HEK293 (cell line): ENCODE data around the gene GTF3C1.

ENCODE experiments used
- CTCF ChIA-PET: fragments of 350-600 bp; formaldehyde crosslinking; extraction: SDS; loops from one replicate; lab custom pipeline; 2021; ENCODE audit warnings: antibody characterized with exemption; lab: Yijun Ruan, JAX
- POLR2A ChIA-PET: fragments of 300-600 bp; formaldehyde crosslinking; extraction: SDS; loops from one replicate; lab custom pipeline; 2020; ENCODE audit warnings: antibody characterized with exemption, inconsistent platforms; lab: Yijun Ruan, JAX
- H3K27ac ChIP-seq: fragments of 200-500 bp; sonication (Bioruptor generic); 2 replicates; pipeline ENCODE4 v1.5.1; 2014; ENCODE audit warnings: low read depth, low read length, control low read depth, inconsistent platforms; ENCODE audit errors: extremely low read depth
- H3K36me3 ChIP-seq, 2 experiments: fragments of 200-500 bp in 1 of 2; sonication (Bioruptor generic) in 1 of 2; 1 replicate in 1 of 2; 2 replicates in 1 of 2; pipeline ENCODE4 v1.5.1; 2014 to 2017; ENCODE audit warnings: inconsistent platforms in 2 of 2, low read length in 2 of 2; ENCODE audit not compliant: control insufficient read depth in 2 of 2, insufficient read depth in 1 of 2
- H3K4me1 ChIP-seq: fragments of 200-500 bp; sonication (Bioruptor generic); 2 replicates; pipeline ENCODE4 v1.5.1; 2014; ENCODE audit warnings: mild to moderate bottlenecking, low read length, inconsistent platforms; ENCODE audit not compliant: control insufficient read depth, insufficient read depth
- H3K4me3 ChIP-seq: 2 replicates; pipeline ENCODE4 v1.5.1; 2011; ENCODE audit warnings: low read depth, mild to moderate bottlenecking, control low read depth, low read length, moderate library complexity
- H3K9me3 ChIP-seq: fragments of 200-500 bp; sonication (Bioruptor generic); 2 replicates; pipeline ENCODE4 v1.5.1; 2014; ENCODE audit warnings: low read depth, low read length, inconsistent platforms; ENCODE audit not compliant: control insufficient read depth, insufficient read depth
- BCL11A ChIP-seq: fragments of 450-650 bp; formaldehyde crosslinking; IDR thresholded peaks from 2 replicates; pipeline ENCODE4 v1.5.1; 2016; ENCODE audit warnings: low read depth, missing biosample characterization, missing genetic modification characterization
- GLIS2 ChIP-seq: fragments of 450-650 bp; formaldehyde crosslinking; IDR thresholded peaks from 2 replicates; pipeline ENCODE4 v1.5.1; 2016; ENCODE audit warnings: missing biosample characterization, missing genetic modification characterization
- KLF16 ChIP-seq: fragments of 450-650 bp; formaldehyde crosslinking; IDR thresholded peaks from 2 replicates; pipeline ENCODE4 v1.5.1; 2017; ENCODE audit warnings: missing biosample characterization, missing genetic modification characterization
- MZF1 ChIP-seq: fragments of 450-650 bp; formaldehyde crosslinking; IDR thresholded peaks from 2 replicates; pipeline ENCODE4 v1.5.1; 2017; ENCODE audit warnings: missing biosample characterization, missing genetic modification characterization, borderline replicate concordance
- RBAK ChIP-seq: fragments of 450-650 bp; formaldehyde crosslinking; IDR thresholded peaks from 2 replicates; pipeline ENCODE4 v1.5.1; 2016; ENCODE audit warnings: missing biosample characterization, missing genetic modification characterization
- SCRT1 ChIP-seq: fragments of 450-650 bp; formaldehyde crosslinking; IDR thresholded peaks from 2 replicates; pipeline ENCODE4 v1.5.1; 2016; ENCODE audit warnings: missing biosample characterization, missing genetic modification characterization, borderline replicate concordance
- SCRT2 ChIP-seq: fragments of 450-650 bp; formaldehyde crosslinking; IDR thresholded peaks from 2 replicates; pipeline ENCODE4 v1.5.1; 2016; ENCODE audit warnings: missing biosample characterization, missing genetic modification characterization
- SP7 ChIP-seq: fragments of 450-650 bp; formaldehyde crosslinking; IDR thresholded peaks from 2 replicates; pipeline ENCODE4 v1.5.1; 2016; ENCODE audit warnings: missing biosample characterization, missing genetic modification characterization
- ZBTB17 ChIP-seq: fragments of 450-650 bp; formaldehyde crosslinking; IDR thresholded peaks from 2 replicates; pipeline ENCODE4 v1.5.1; 2016; ENCODE audit warnings: missing biosample characterization, missing genetic modification characterization
- ZBTB21 ChIP-seq: fragments of 450-650 bp; formaldehyde crosslinking; IDR thresholded peaks from 2 replicates; pipeline ENCODE4 v1.5.1; 2017; ENCODE audit warnings: missing biosample characterization, missing genetic modification characterization
- ZBTB48 ChIP-seq: fragments of 450-650 bp; formaldehyde crosslinking; IDR thresholded peaks from 2 replicates; pipeline ENCODE4 v1.5.1; 2016; ENCODE audit warnings: missing biosample characterization, missing genetic modification characterization
- ZFP3 ChIP-seq: fragments of 450-650 bp; formaldehyde crosslinking; IDR thresholded peaks from 2 replicates; pipeline ENCODE4 v1.5.1; 2016; ENCODE audit warnings: low read depth, missing biosample characterization, missing genetic modification characterization
- ZNF10 ChIP-seq: fragments of 450-650 bp; formaldehyde crosslinking; IDR thresholded peaks from 2 replicates; pipeline ENCODE4 v1.5.1; 2017; ENCODE audit warnings: missing biosample characterization, missing genetic modification characterization
- ZNF132 ChIP-seq: fragments of 450-650 bp; formaldehyde crosslinking; IDR thresholded peaks from 2 replicates; pipeline ENCODE4 v1.5.1; 2017; ENCODE audit warnings: missing biosample characterization, missing genetic modification characterization, borderline replicate concordance
- ZNF140 ChIP-seq: fragments of 450-650 bp; formaldehyde crosslinking; IDR thresholded peaks from 2 replicates; pipeline ENCODE4 v1.5.1; 2016; ENCODE audit warnings: missing biosample characterization, missing genetic modification characterization
- ZNF2 ChIP-seq: fragments of 450-650 bp; formaldehyde crosslinking; IDR thresholded peaks from 2 replicates; pipeline ENCODE4 v1.5.1; 2016; ENCODE audit warnings: missing biosample characterization, missing genetic modification characterization
- ZNF221 ChIP-seq: fragments of 450-650 bp; formaldehyde crosslinking; IDR thresholded peaks from 2 replicates; pipeline ENCODE4 v1.5.1; 2017; ENCODE audit warnings: missing biosample characterization, missing genetic modification characterization, borderline replicate concordance
- ZNF266 ChIP-seq: fragments of 450-650 bp; formaldehyde crosslinking; IDR thresholded peaks from 2 replicates; pipeline ENCODE4 v1.5.1; 2016; ENCODE audit warnings: missing biosample characterization, missing genetic modification characterization, low read depth
- ZNF350 ChIP-seq: fragments of 450-650 bp; formaldehyde crosslinking; IDR thresholded peaks from 2 replicates; pipeline ENCODE4 v1.5.0; 2017; ENCODE audit warnings: missing biosample characterization, mild to moderate bottlenecking, missing genetic modification characterization
- ZNF366 ChIP-seq: fragments of 450-650 bp; formaldehyde crosslinking; conservative IDR thresholded peaks from 2 replicates; pipeline ENCODE4 v1.5.1; 2016; ENCODE audit warnings: missing biosample characterization, missing genetic modification characterization
- ZNF433 ChIP-seq: fragments of 450-650 bp; formaldehyde crosslinking; IDR thresholded peaks from 2 replicates; pipeline ENCODE4 v1.5.1; 2016; ENCODE audit warnings: missing biosample characterization, missing genetic modification characterization, low read depth
- ZNF473 ChIP-seq: fragments of 450-650 bp; formaldehyde crosslinking; IDR thresholded peaks from 2 replicates; pipeline ENCODE4 v1.5.1; 2017; ENCODE audit warnings: missing biosample characterization, missing genetic modification characterization
- ZNF624 ChIP-seq: fragments of 450-650 bp; formaldehyde crosslinking; IDR thresholded peaks from 2 replicates; pipeline ENCODE4 v1.5.1; 2017; ENCODE audit warnings: missing biosample characterization, missing genetic modification characterization
- ZNF658 ChIP-seq: fragments of 450-650 bp; formaldehyde crosslinking; IDR thresholded peaks from 2 replicates; pipeline ENCODE4; 2016; ENCODE audit warnings: missing biosample characterization, missing genetic modification characterization
- ZNF664 ChIP-seq: fragments of 450-650 bp; formaldehyde crosslinking; IDR thresholded peaks from 2 replicates; pipeline ENCODE4 v1.5.1; 2016; ENCODE audit warnings: missing biosample characterization, missing genetic modification characterization
- ZNF785 ChIP-seq: fragments of 450-650 bp; formaldehyde crosslinking; IDR thresholded peaks from 2 replicates; pipeline ENCODE4 v1.5.1; 2016; ENCODE audit warnings: missing biosample characterization, missing genetic modification characterization
- ZSCAN16 ChIP-seq: fragments of 450-650 bp; formaldehyde crosslinking; IDR thresholded peaks from 2 replicates; pipeline ENCODE4 v1.5.1; 2016; ENCODE audit warnings: missing biosample characterization, missing genetic modification characterization
- ZSCAN18 ChIP-seq: fragments of 450-650 bp; formaldehyde crosslinking; IDR thresholded peaks from 2 replicates; pipeline ENCODE4 v1.5.1; 2016; ENCODE audit warnings: missing biosample characterization, missing genetic modification characterization
- TF ChIP-seq, protein P1 (sequence below): fragments of 450-650 bp; formaldehyde crosslinking; IDR thresholded peaks from 2 replicates; pipeline ENCODE4 v1.5.1; 2017; ENCODE audit warnings: missing biosample characterization, missing genetic modification characterization
- TF ChIP-seq, protein P2 (sequence below): fragments of 450-650 bp; formaldehyde crosslinking; IDR thresholded peaks from 2 replicates; pipeline ENCODE4 v1.5.1; 2016; ENCODE audit warnings: missing biosample characterization, missing genetic modification characterization

GTF3C1 gene

DNA sequence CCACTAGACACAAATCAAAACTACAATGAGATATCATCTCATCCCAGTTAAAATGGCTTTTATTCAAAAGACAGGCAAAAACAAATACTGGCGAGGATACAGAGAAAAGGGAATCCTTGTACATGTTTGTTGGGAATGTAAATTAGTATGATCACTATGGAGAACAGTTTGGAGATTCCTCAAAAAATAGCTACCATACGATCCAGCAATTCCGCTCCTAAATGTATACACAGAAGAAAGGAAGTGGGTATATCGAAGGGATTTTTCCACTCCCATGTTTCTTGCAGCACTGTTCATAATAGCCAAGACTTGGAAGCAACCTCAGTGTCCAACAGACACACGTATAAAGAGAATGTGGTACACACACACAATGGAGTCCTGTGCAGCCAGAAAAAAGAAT lies 35.5 kb upstream of the GTF3C1 start:
- no peaks in the 10 kb centered on the region for H3K4me1 ChIP-seq
- peaks cover 0 to 2% of the 10 kb centered on the region in 2 experiments; a peak in 1 of 3 replicates for H3K36me3 ChIP-seq
- H3K4me3 ChIP-seq, result no peak overlapping the region
- ChIA-PET CTCF (interaction anchor here (0.7 kb wide), 1 partner anchor 441 kb away, joined by 3 read pairs; no protein-coding TSS in a partner anchor), POLR2A (no interaction called here)
- no peak overlapping the region for H3K27ac ChIP-seq
- no peak for TF ChIP-seq ZSCAN16
- peak; percentile 93; the same call in 1 of the 2 replicates for TF ChIP-seq ZNF140 (tag by site-specific recombination)
- no peak for TF ChIP-seq SP7
- TF ChIP-seq RBAK (tag by site-specific recombination), result no peak
- H3K9me3 ChIP-seq, result no peaks in the 10 kb centered on the region

- no peak overlapping the region for H3K4me3 ChIP-seq
- peaks cover 0 to 2% of the 10 kb centered on the region in 2 experiments; a peak in 1 of 3 replicates for H3K36me3 ChIP-seq
- ChIA-PET POLR2A (no interaction called here), CTCF (interaction anchor here (0.6 kb wide), 1 partner anchor 56 kb away, joined by 3 read pairs; no protein-coding TSS in a partner anchor)
- H3K4me1 ChIP-seq, result no peaks in the 10 kb centered on the region
- no peak for TF ChIP-seq ZNF350 (tag by site-specific recombination)
- no peak overlapping the region for H3K27ac ChIP-seq
- no peaks in the 10 kb centered on the region for H3K9me3 ChIP-seq
Observed at GRCh38 chr16:27583634-27584033, 33.9 kb upstream of the GTF3C1 start.

- POLR2A ChIA-PET, result interaction anchor here (1.5 kb wide), 1 partner anchor 33 kb away, joined by 4 read pairs; the partner anchor contains the start of genes GTF3C1 and KATNIP
Observed at GRCh38 chr16:27582883-27583282, 33.2 kb upstream of the GTF3C1 start.

DNA sequence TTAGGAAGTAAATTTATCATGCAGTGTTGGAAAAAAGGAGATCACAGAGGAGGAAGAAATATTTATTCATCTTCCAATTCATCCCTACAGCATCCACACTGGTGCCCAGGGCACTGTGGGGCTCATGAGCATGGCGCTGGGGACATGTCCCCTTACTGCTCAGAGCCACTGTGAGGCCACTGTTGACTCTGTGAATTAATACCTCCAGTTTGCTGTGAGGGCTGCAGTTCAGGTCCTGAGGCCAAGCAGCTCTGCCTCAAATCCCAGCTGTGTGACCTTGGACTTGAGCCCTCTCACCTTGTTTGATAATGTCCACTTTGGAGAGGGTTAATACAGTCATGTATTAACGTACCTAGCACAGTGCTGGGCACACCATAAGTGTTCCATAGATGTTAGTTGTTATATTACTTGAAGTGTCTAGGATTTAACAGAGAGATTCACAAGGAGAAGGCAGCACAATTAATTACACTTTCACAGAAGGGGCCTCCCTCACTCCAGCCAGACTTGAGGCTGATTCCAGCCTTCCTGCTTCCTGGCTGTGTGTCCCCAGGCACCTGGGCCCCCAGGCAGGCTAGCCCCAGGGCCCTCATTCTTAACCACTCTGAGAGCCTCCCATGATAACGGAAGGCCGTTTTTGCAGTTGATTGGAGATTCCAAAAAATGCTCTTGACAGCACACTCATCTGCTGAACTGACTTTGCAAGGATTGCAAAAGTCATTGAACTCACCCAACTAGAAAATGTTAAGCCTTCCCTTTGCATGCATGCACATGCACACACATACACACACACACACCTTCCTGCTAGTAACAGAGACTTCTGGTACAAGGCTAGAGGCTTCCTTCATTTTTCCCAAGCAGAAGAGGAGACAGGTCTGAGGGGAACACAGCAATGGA lies 29.6 kb upstream of the GTF3C1 start:
- CTCF ChIA-PET, result no interaction called here
- H3K27ac ChIP-seq, result no peak overlapping the region
- H3K36me3 ChIP-seq, result no peaks in the 10 kb centered on the region
- no peak for TF ChIP-seq ZNF433 (tag by site-specific recombination)
- TF ChIP-seq ZFP3 (tag by site-specific recombination), result no peak
- no peak for TF ChIP-seq ZNF473 (tag by site-specific recombination)
- no peak for TF ChIP-seq ZBTB21
- TF ChIP-seq, protein P1, sequence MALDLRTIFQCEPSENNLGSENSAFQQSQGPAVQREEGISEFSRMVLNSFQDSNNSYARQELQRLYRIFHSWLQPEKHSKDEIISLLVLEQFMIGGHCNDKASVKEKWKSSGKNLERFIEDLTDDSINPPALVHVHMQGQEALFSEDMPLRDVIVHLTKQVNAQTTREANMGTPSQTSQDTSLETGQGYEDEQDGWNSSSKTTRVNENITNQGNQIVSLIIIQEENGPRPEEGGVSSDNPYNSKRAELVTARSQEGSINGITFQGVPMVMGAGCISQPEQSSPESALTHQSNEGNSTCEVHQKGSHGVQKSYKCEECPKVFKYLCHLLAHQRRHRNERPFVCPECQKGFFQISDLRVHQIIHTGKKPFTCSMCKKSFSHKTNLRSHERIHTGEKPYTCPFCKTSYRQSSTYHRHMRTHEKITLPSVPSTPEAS (tag by site-specific recombination), result no peak
- no peak for TF ChIP-seq ZNF664 (tag by site-specific recombination)
- no peak for TF ChIP-seq ZSCAN18 (tag by site-specific recombination)
- no peak for TF ChIP-seq ZNF221 (tag by site-specific recombination)
- TF ChIP-seq BCL11A (tag by site-specific recombination), result no peak
- TF ChIP-seq, protein P2, sequence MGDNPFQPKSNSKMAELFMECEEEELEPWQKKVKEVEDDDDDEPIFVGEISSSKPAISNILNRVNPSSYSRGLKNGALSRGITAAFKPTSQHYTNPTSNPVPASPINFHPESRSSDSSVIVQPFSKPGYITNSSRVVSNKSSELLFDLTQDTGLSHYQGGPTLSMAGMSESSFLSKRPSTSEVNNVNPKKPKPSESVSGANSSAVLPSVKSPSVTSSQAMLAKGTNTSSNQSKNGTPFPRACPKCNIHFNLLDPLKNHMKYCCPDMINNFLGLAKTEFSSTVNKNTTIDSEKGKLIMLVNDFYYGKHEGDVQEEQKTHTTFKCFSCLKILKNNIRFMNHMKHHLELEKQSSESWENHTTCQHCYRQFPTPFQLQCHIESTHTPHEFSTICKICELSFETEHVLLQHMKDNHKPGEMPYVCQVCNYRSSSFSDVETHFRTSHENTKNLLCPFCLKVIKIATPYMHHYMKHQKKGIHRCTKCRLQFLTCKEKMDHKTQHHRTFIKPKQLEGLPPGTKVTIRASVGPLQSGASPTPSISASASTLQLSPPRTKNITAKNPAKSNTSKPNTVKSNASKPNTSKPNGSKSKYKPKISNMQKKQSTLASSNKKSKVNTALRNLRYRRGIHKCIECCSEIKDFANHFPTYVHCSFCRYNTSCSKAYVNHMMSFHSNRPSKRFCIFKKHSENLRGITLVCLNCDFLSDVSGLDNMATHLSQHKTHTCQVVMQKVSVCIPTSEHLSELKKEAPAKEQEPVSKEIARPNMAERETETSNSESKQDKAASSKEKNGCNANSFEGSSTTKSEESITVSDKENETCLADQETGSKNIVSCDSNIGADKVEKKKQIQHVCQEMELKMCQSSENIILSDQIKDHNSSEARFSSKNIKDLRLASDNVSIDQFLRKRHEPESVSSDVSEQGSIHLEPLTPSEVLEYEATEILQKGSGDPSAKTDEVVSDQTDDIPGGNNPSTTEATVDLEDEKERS (tag by site-specific recombination), result no peak
- TF ChIP-seq ZNF624 (tag by site-specific recombination), result no peak
- no peak for TF ChIP-seq ZBTB17 (tag by site-specific recombination)

More at GRCh38 chr16:27582883-27583282, 33.2 kb upstream of the GTF3C1 start:
- H3K4me1 ChIP-seq, result no peaks in the 10 kb centered on the region
- TF ChIP-seq SCRT1 (no peak), GLIS2 (tag by site-specific recombination) (no peak), ZNF132 (no peak), ZNF2 (tag by site-specific recombination) (no peak), ZBTB48 (tag by site-specific recombination) (no peak), KLF16 (tag by site-specific recombination) (no peak), MZF1 (tag by site-specific recombination) (no peak), SCRT2 (tag by site-specific recombination) (no peak), ZNF266 (no peak), ZNF366 (tag by site-specific recombination) (no peak), ZNF10 (no peak), ZNF785 (tag by site-specific recombination) (no peak), ZNF658 (no peak)
- H3K36me3 ChIP-seq, result peaks cover 0 to 2% of the 10 kb centered on the region in 2 experiments; a peak in 1 of 3 replicates
- no peak overlapping the region for H3K27ac ChIP-seq
- H3K4me3 ChIP-seq, result no peak overlapping the region
- H3K9me3 ChIP-seq, result no peaks in the 10 kb centered on the region
- CTCF ChIA-PET, result no interaction called here

More for the DNA sequence above, 29.6 kb upstream of the GTF3C1 start:
- Histone ChIP-seq H3K9me3 (no peaks in the 10 kb centered on the region), H3K4me1 (no peaks in the 10 kb centered on the region), H3K4me3 (no peak overlapping the region)
- POLR2A ChIA-PET, result no interaction called here
